ENCODE data around the gene POP7.

Gene POP7

GRCh38 chr7:100679129-100679926, 26.6 kb upstream of the POP7 start:
- no peak for DNase-seq

- DNase-seq = no peak
Measured at GRCh38 chr7:100679927-100680575, 25.9 kb upstream of the POP7 start.

GRCh38 chr7:100680576-100681271, 25.2 kb upstream of the POP7 start:
- no peak for DNase-seq

- no peak for DNase-seq
Measured at GRCh38 chr7:100681491-100682227, 24.3 kb upstream of the POP7 start.

GRCh38 chr7:100682228-100682741, 23.6 kb upstream of the POP7 start:
- no peak for DNase-seq

GRCh38 chr7:100682991-100683658, 22.8 kb upstream of the POP7 start:
- no peak for DNase-seq

- DNase-seq = no peak
Measured at GRCh38 chr7:100683659-100684533, 22.0 kb upstream of the POP7 start.

GRCh38 chr7:100684534-100685042, 21.3 kb upstream of the POP7 start:
- no peak for DNase-seq

- no peak for DNase-seq
Measured at GRCh38 chr7:100685049-100685605, 20.8 kb upstream of the POP7 start.

- DNase-seq = no peak
Measured at GRCh38 chr7:100685631-100686145, 20.2 kb upstream of the POP7 start.

GRCh38 chr7:100686201-100686821, 19.6 kb upstream of the POP7 start:
- no peak for DNase-seq

GRCh38 chr7:100686822-100687211, 19.1 kb upstream of the POP7 start:
- no peak for DNase-seq

- DNase-seq = no peak
Measured at GRCh38 chr7:100687261-100687660, 18.7 kb upstream of the POP7 start.

GRCh38 chr7:100687751-100688300, 18.1 kb upstream of the POP7 start:
- no peak for DNase-seq

GRCh38 chr7:100688326-100688860, 17.5 kb upstream of the POP7 start:
- no peak for DNase-seq

GRCh38 chr7:100689230-100690135, 16.4 kb upstream of the POP7 start:
- no peak for DNase-seq

- DNase-seq = peak; percentile 83
Measured at GRCh38 chr7:100691676-100692577, 14.0 kb upstream of the POP7 start.

Measured in left hindlimb (tissue), 1 donor.